Embryonic facial prominence (tissue), 1 donor: Measurements from ENCODE around the gene C19orf73.
"Not testable (repeated sequence)": the region's sequence is repeated elsewhere in the genome, so short reads cannot be mapped to it uniquely, and the experiment has no call there.

Source experiments
- DNase-seq: peaks from one replicate; pipeline ENCODE4 v3.0.0-alpha.2; 2016; ENCODE audit errors: extremely low spot score

Gene C19orf73

GRCh38 chr19:49121841-49122240, 2.9 kb upstream of the C19orf73 start:
- DNase-seq: not testable (repeated sequence)

GRCh38 chr19:49120868-49121267, 1.9 kb upstream of the C19orf73 start:
- DNase-seq: no peak

- DNase-seq: no peak
These were observed 1.4 kb upstream of the C19orf73 start for GRCh38 chr19:49120325-49120683.

GRCh38 chr19:49119411-49120324, 725 bp upstream of the C19orf73 start, which contains the start of gene PPFIA3:
Gene PPFIA3, plus strand, starts transcription at chr19:49119544. Its CDS starts 8,330 bp downstream, at chr19:49127874.
- DNase-seq: no peak

- no peak for DNase-seq
These were observed 1.0 kb downstream of the C19orf73 start for GRCh38 chr19:49117677-49118564.

GRCh38 chr19:49116544-49116943, 2.4 kb downstream of the C19orf73 start:
- no peak for DNase-seq

GRCh38 chr19:49114630-49115363, 4.1 kb downstream of the C19orf73 start:
- no peak for DNase-seq

GRCh38 chr19:49113762-49114629, 4.9 kb downstream of the C19orf73 start, which contains the start of gene LIN7B:
Gene LIN7B, plus strand, starts transcription at chr19:49114370. Its CDS starts 35 bp downstream, at chr19:49114405.
- DNase-seq: peak; percentile 37

- no peak for DNase-seq
These were observed 7.5 kb downstream of the C19orf73 start for GRCh38 chr19:49111218-49111998.

- DNase-seq: no peak
These were observed 8.4 kb downstream of the C19orf73 start for GRCh38 chr19:49110567-49110966.

GRCh38 chr19:49109569-49110233, 9.2 kb downstream of the C19orf73 start:
- DNase-seq: no peak

GRCh38 chr19:49109051-49109450, 9.9 kb downstream of the C19orf73 start:
- DNase-seq: no peak

- no peak for DNase-seq
These were observed 11.1 kb downstream of the C19orf73 start for GRCh38 chr19:49107625-49108459.

- no peak for DNase-seq
These were observed 12.3 kb downstream of the C19orf73 start for GRCh38 chr19:49106648-49107135.

GRCh38 chr19:49104229-49104864, 14.6 kb downstream of the C19orf73 start:
- DNase-seq: no peak

- no peak for DNase-seq
These were observed 15.4 kb downstream of the C19orf73 start for GRCh38 chr19:49103331-49104085.

GRCh38 chr19:49102303-49102702, 16.6 kb downstream of the C19orf73 start:
- DNase-seq: no peak
